Measurements from ENCODE around the gene CAPN1. TPM values are rescaled to one million over a fixed set of nuclear protein-coding genes. Genes with fewer than 3 reads are reported as not detected.

The CAPN1 gene
- total and polyA plus RNA-seq, 2 of the 4 experiments (the other 2 are of a cell fraction) = 110 to 182 TPM

GRCh38 chr11:65169164-65169641, 12.5 kb upstream of the CAPN1 start:
- H3K36me3 ChIP-seq (ENCODE audit: control insufficient read depth, insufficient read depth, low read length) = no peaks in the 10 kb centered on the region
- H3K4ac ChIP-seq (ENCODE audit: low read depth, low read length) = peak overlapping the region; percentile 84
- H3K56ac ChIP-seq (ENCODE audit: extremely low read depth, insufficient read depth, low read length) = peak overlapping the region; percentile 5; the same call in 1 of the 2 replicates
- dilution Hi-C loops (cut with HindIII; ENCODE audit: low sequenced_read_pairs, unreplicated experiment) (no loop called here), in situ Hi-C loops (cut with MboI; ENCODE audit: low sequenced_read_pairs) (no loop called here), intact Hi-C loops (cut with micrococcal nuclease) (no loop called here)
- peaks cover 10% of the 10 kb centered on the region; the same call in 1 of the 2 replicates for H3K9me1 ChIP-seq (ENCODE audit: insufficient read depth, low read length)
- no peak for TF ChIP-seq RAD21 (IDR thresholded peaks at IDR 0.05; ENCODE audit: low read length)
- TF ChIP-seq RFX5 (IDR thresholded peaks at IDR 0.05; ENCODE audit: low read depth, low read length) = no peak
- TF ChIP-seq FOS (IDR thresholded peaks at IDR 0.05; ENCODE audit: low read depth, low read length) = no peak
- TF ChIP-seq USF2 (IDR thresholded peaks at IDR 0.05; ENCODE audit: low read depth, low read length) = peak; percentile 26; the same call in 1 of the 2 replicates
- no peak for TF ChIP-seq MAFK (IDR thresholded peaks at IDR 0.05; ENCODE audit: low read depth, low read length)
- TF ChIP-seq NFE2L2 (IDR thresholded peaks at IDR 0.05; ENCODE audit: low read depth, low read length) = no peak
- TF ChIP-seq RCOR1 (IDR thresholded peaks at IDR 0.05; ENCODE audit: insufficient replicate concordance, low read length) = no peak
- TF ChIP-seq POLR2A (IDR thresholded peaks at IDR 0.05; ENCODE audit: low read depth, low read length) = no peak
- no peak for TF ChIP-seq CHD1 (IDR thresholded peaks at IDR 0.05; ENCODE audit: low read depth, low read length)
- peak; percentile 65 for TF ChIP-seq BHLHE40 (IDR thresholded peaks at IDR 0.05; ENCODE audit: low read depth, low read length)
- ChIA-PET CTCF (interaction anchor here (0.8 kb wide), 1 partner anchor 11 kb away, joined by 3 read pairs; no protein-coding TSS in a partner anchor), POLR2A (ENCODE audit: unreplicated experiment) (no interaction called here)
- peaks cover 0 to 5% of the 10 kb centered on the region in 2 experiments; a peak in 1 of 4 replicates for H3K79me1 ChIP-seq (ENCODE audit: low read depth in 1 of 2, low read length in 2 of 2)
- peak overlapping the region; percentile 75 for H2BK120ac ChIP-seq (ENCODE audit: low read depth, low read length)
- no peak overlapping the region for H3K4me2 ChIP-seq (ENCODE audit: low read depth, low read length)
- H2BK5ac ChIP-seq (ENCODE audit: low read depth, low read length, poor library complexity, severe bottlenecking) = peak overlapping the region; percentile 62
- H3K18ac ChIP-seq (ENCODE audit: low read depth, low read length) = peak overlapping the region; percentile 70; the same call in 1 of the 2 replicates
- peak overlapping the region; percentile 91 for H3K14ac ChIP-seq (replicated peaks; ENCODE audit: low read depth, low read length)
- peak overlapping the region; percentile 54; the same call in 1 of the 2 replicates for H3K23ac ChIP-seq (ENCODE audit: low read depth, low read length)
- H3K4me3 ChIP-seq (ENCODE audit: insufficient read depth, low read depth, low read length) = no peak overlapping the region
- H3K4me1 ChIP-seq (ENCODE audit: control insufficient read depth, insufficient read depth, low read length) = peaks cover 10% of the 10 kb centered on the region
- 0% methylated on average over 1 of the region's 11 CpGs; no CpG with 5 or more reads in 1 of the 2 experiments for WGBS, 2 experiments (ENCODE audit: extremely low coverage in 2 of 2, insufficient read length in 1 of 2)
- peak overlapping the region; percentile 75; the same call in 2 of the 3 replicates for H2BK15ac ChIP-seq (ENCODE audit: low read depth, low read length)
- H4K20me1 ChIP-seq (ENCODE audit: insufficient read depth, low read length) = no peaks in the 10 kb centered on the region
- BruUV-seq (replicated peaks) = no TSS peak
- H3K27me3 ChIP-seq (ENCODE audit: control insufficient read depth, insufficient read depth, low read length) = no peaks in the 10 kb centered on the region
- DNase-seq (peak; percentile 55), ATAC-seq (ENCODE audit: low read depth) (peak; percentile 80)
- H2BK20ac ChIP-seq (ENCODE audit: low read depth, low read length) = peak overlapping the region; percentile 54; the same call in 1 of the 2 replicates
- H3K9ac ChIP-seq (ENCODE audit: low read depth, low read length) = peak overlapping the region; percentile 27; the same call in 1 of the 2 replicates
- peak overlapping the region; percentile 69 for H2AK9ac ChIP-seq (replicated peaks; ENCODE audit: low read depth, low read length, poor library complexity)
- peak overlapping the region; percentile 92 to 100 for H4K8ac ChIP-seq (ENCODE audit: low read depth in 2 of 2, low read length in 2 of 2)
- peak overlapping the region; percentile 94 for H2AFZ ChIP-seq (replicated peaks; ENCODE audit: low read length, poor library complexity)
- H4K5ac ChIP-seq (ENCODE audit: low read depth, low read length) = peak overlapping the region; percentile 99
- peak overlapping the region; percentile 72 for H3K27ac ChIP-seq (ENCODE audit: insufficient read depth, low read length)
- H3K9me3 ChIP-seq (ENCODE audit: control insufficient read depth, insufficient read depth, low read length) = no peaks in the 10 kb centered on the region
- H2AK5ac ChIP-seq (ENCODE audit: low read depth, low read length) = peak overlapping the region; percentile 24; the same call in 1 of the 2 replicates
- H4K91ac ChIP-seq (ENCODE audit: insufficient read depth, low read depth, low read length) = peak overlapping the region; percentile 74
